CD4-positive, alpha-beta T cell (primary cell): ENCODE data around the gene GRID1. TPM values are rescaled to one million over a fixed set of nuclear protein-coding genes. Genes with fewer than 3 reads are reported as not detected.

Source experiments
- ATAC-seq: fragments of 200-7000 bp; cut with Tn5 transposase; one replicate; pipeline ENCODE4 v1.10.0; 2022; ENCODE audit warnings: mild to moderate bottlenecking; ENCODE audit not compliant: poor library complexity
- CTCF ChIA-PET: fragments of 350-600 bp; sonication (Branson Sonifier 250); formaldehyde crosslinking; loops from one replicate; lab custom pipeline; 2021; ENCODE audit warnings: antibody characterized with exemption, inconsistent platforms; lab: Charles Lee
- POLR2A ChIA-PET: fragments of 350-600 bp; sonication (Branson Sonifier 250); formaldehyde crosslinking; loops from one replicate; lab custom pipeline; 2021; ENCODE audit warnings: antibody characterized with exemption, inconsistent platforms; lab: Charles Lee
- DNase-seq, 14 experiments: peaks; one replicate each; pipeline ENCODE4 v3.0.0-alpha.2; 2013 to 2020; ENCODE audit warnings: mixed read lengths in 2 of 14
- H3K27ac ChIP-seq, 2 donors: one replicate each; pipeline versions ENCODE4 v1.5.1 to v1.7.0; 2013; ENCODE audit warnings: low read length in 2 of 2, low read depth in 1 of 2, mild to moderate bottlenecking in 1 of 2
- H3K27me3 ChIP-seq, 2 experiments: 1 replicate in 1 of 2; 2 replicates in 1 of 2; pipeline versions ENCODE4 v1.6.1 to v1.7.0; 2013; ENCODE audit warnings: low read length in 2 of 2, control low read depth in 1 of 2, mild to moderate bottlenecking in 1 of 2, moderate library complexity in 1 of 2; ENCODE audit not compliant: insufficient read depth in 2 of 2, control insufficient read depth in 1 of 2
- H3K36me3 ChIP-seq: one replicate; pipeline ENCODE4 v1.6.1; 2013; ENCODE audit warnings: low read length, control low read depth; ENCODE audit not compliant: insufficient read depth
- H3K4me1 ChIP-seq: one replicate; pipeline ENCODE4 v1.6.1; 2013; ENCODE audit warnings: low read length, control low read depth; ENCODE audit not compliant: insufficient read depth
- H3K4me3 ChIP-seq: one replicate; pipeline ENCODE4 v1.5.1; 2013; ENCODE audit warnings: mild to moderate bottlenecking, low read length, moderate library complexity
- H3K9me3 ChIP-seq, 2 experiments: 1 replicate in 1 of 2; 2 replicates in 1 of 2; pipeline versions ENCODE4 v1.6.1 to v1.7.0; 2013; ENCODE audit warnings: low read length in 2 of 2, mild to moderate bottlenecking in 2 of 2, control low read depth in 1 of 2, moderate library complexity in 1 of 2; ENCODE audit not compliant: control insufficient read depth in 1 of 2, insufficient read depth in 1 of 2
- H3K27ac Mint-ChIP-seq: one replicate; pipeline ENCODE4 v1.8.0; 2020; ENCODE audit warnings: mixed read lengths
- H3K27me3 Mint-ChIP-seq: one replicate; pipeline ENCODE4 v1.8.0; 2021; ENCODE audit warnings: mixed read lengths
- H3K36me3 Mint-ChIP-seq: one replicate; pipeline ENCODE4 v1.8.0; 2021; ENCODE audit warnings: low read depth, mixed read lengths
- H3K4me1 Mint-ChIP-seq: one replicate; pipeline ENCODE4 v1.8.0; 2021; ENCODE audit warnings: low read depth, mixed read lengths
- H3K4me3 Mint-ChIP-seq: one replicate; pipeline ENCODE4 v1.8.0; 2020; ENCODE audit warnings: mild to moderate bottlenecking, mixed read lengths
- H3K9me3 Mint-ChIP-seq: one replicate; pipeline ENCODE4 v1.8.0; 2020; ENCODE audit warnings: mixed read lengths
- intact Hi-C, 2 experiments: fragments of 100-400 bp; cut with DNase I in 1 of 2; cut with micrococcal nuclease in 1 of 2; formaldehyde crosslinking; loops; one replicate each; pipeline versions ENCODE4 v1.15.1 to v1.9.0; 2023 to 2025; cut with DNase I, micrococcal nuclease
- total RNA-seq, 174 experiments: library from RNA in 2 of 174; stranded (reverse) in 2 of 174; gene quantifications; one replicate each; pipeline ENCODE4 v1.2.3 and lab custom pipeline; 2021 to 2026
- TF ChIP-seq, protein P1 (sequence below): fragments of 200-600 bp; IDR thresholded peaks from one replicate; pipeline ENCODE4 v1.8.0; 2022; ENCODE audit warnings: antibody characterized with exemption, mild to moderate bottlenecking

GRID1 gene
- total RNA-seq, 2 experiments from 2014 or later: not detected

DNA sequence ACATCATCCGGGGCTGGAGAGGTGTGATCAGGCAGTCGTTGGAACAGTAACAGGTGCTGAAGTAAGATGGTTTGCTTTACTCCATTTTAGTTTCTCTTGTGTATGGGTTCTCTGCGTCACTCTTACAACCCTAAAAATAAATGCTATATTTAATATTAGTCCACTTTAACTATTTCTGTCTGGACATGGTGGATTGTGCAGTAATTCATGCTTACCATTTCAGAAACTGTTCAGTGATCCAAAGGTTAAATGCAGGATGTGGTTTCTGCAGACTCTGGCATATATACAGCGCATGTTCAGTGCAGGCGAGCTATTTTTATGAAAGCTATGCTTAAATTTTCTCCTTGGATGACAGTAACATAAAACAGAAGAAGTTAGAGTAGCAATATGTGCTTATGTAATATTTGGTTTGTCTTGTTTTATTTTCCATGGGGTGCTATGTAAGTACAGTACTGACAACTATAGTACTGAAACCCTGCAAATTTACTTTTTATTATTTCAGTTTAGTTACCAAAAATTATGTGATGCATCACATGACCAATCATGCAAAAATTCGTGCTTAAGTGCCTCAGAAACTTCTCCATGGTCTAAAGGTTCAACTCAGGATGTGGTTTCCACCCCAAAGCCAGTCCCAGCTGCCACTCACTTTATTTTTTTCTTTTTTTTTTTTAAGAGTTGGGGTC lies 46.6 kb upstream of the GRID1 start:
- Histone ChIP-seq H3K4me3 (peak overlapping the region; percentile 17), H3K27ac (peak overlapping the region; percentile 46 to 52), H3K27me3 (no peaks in the 10 kb centered on the region), H3K4me1 (peaks cover 50% of the 10 kb centered on the region), H3K9me3 (no peaks in the 10 kb centered on the region), H3K36me3 (no peaks in the 10 kb centered on the region)
- H3K36me3 Mint-ChIP-seq: no peaks in the 10 kb centered on the region
- intact Hi-C loops: loop anchor here (1.0 to 10.0 kb wide), 2 partner anchors 13 to 798 kb away; no protein-coding TSS in a partner anchor
- H3K9me3 Mint-ChIP-seq: no peaks in the 10 kb centered on the region
- peak overlapping the region; percentile 89 for H3K27ac Mint-ChIP-seq
- no peaks in the 10 kb centered on the region for H3K27me3 Mint-ChIP-seq
- DNase-seq (peak in 4 of 14 experiments; percentile 50 to 68 (median 56)), ATAC-seq (peak; percentile 80)
- peaks cover 64% of the 10 kb centered on the region for H3K4me1 Mint-ChIP-seq
- TF ChIP-seq, protein P1, sequence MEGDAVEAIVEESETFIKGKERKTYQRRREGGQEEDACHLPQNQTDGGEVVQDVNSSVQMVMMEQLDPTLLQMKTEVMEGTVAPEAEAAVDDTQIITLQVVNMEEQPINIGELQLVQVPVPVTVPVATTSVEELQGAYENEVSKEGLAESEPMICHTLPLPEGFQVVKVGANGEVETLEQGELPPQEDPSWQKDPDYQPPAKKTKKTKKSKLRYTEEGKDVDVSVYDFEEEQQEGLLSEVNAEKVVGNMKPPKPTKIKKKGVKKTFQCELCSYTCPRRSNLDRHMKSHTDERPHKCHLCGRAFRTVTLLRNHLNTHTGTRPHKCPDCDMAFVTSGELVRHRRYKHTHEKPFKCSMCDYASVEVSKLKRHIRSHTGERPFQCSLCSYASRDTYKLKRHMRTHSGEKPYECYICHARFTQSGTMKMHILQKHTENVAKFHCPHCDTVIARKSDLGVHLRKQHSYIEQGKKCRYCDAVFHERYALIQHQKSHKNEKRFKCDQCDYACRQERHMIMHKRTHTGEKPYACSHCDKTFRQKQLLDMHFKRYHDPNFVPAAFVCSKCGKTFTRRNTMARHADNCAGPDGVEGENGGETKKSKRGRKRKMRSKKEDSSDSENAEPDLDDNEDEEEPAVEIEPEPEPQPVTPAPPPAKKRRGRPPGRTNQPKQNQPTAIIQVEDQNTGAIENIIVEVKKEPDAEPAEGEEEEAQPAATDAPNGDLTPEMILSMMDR: no peak
- ChIA-PET POLR2A (interaction anchor here (0.6 to 5.5 kb wide), 8 partner anchors 9 to 683 kb away, joined by 3 to 131 read pairs (median 3); partner anchors contain the start of gene WAPL), CTCF (interaction anchor here (0.8 to 2.4 kb wide), 3 partner anchors 11 to 13 kb away, joined by 3 to 9 read pairs (median 5); no protein-coding TSS in a partner anchor)
- peak overlapping the region; percentile 56 for H3K4me3 Mint-ChIP-seq

DNA sequence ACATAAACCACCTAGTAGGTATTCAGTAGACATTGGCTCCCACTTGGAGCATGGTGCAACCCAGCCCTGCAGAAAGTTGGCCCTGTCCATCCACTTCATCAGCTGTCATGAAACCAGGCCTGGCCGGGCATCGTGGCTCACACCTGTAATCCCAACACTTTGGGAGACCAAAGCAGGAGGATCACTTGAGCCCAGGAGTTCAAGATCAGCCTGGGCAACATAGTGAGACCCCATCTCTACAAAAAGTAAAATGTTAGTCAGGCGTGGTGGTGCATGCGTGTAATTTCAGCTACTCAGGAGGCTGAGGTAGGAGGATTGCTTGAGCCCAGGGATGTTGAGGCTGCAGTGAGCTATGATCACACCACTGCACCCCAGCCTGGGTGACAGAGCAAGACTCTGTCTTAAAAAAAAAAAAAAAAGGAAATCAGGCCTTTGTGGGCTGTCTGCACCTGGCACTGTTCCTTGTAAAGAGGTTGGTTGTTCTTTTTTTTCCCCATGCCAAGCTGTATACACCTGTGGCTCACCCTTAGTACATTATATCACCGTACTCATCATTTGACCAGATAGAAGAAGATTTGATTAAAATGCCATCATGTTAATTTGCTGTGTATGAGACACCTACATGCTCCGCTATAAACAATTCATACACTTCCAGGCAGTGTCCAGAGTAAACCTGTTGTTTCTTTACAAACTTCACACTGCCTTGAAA lies 45.4 kb upstream of the GRID1 start:
- TF ChIP-seq, protein P1: no peak
- peaks cover 47% of the 10 kb centered on the region for H3K4me1 ChIP-seq
- no peak for ATAC-seq

DNA sequence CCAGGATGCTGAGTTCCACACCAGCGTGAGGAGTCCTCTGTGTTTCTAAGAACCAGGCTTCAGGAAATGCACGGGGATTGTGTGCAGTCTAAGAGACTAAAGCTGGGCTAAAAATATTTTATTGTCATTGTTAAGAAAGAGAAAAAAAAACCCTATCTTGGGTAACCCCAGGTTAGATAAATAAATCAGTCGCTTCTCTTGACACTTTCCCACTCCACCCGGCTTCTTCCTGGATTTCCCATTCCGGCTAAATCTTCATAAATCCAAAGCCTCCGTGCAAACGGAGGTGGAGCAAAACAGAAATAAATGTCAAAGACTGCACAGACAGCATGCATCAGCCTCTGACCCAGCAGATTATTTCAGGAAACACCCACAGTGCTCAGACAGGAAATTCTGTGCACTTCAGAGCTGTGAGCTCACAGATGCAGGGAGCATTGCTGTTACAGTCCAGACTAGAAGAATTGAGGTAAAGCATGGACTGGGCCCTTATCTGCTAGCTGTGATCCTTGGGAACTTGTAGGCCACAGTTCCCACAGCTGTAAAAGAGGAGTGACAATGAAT lies 44.8 kb upstream of the GRID1 start:
- Mint-ChIP-seq H3K27ac (peak overlapping the region; percentile 89), H3K9me3 (no peaks in the 10 kb centered on the region), H3K27me3 (no peaks in the 10 kb centered on the region), H3K36me3 (no peaks in the 10 kb centered on the region), H3K4me1 (peaks cover 60% of the 10 kb centered on the region), H3K4me3 (peak overlapping the region; percentile 83)
- DNase-seq (peak in 7 of 14 experiments; percentile 15 to 65 (median 50)), ATAC-seq (peak; percentile 55)
- peak overlapping the region; percentile 54 for H3K27ac ChIP-seq
- intact Hi-C loops: loop anchor here in 1 of 2 experiments (10.0 kb wide), 1 partner anchor 797 kb away; no protein-coding TSS in a partner anchor
- TF ChIP-seq, protein P1: no peak
- no peaks in the 10 kb centered on the region for H3K27me3 ChIP-seq
- H3K4me1 ChIP-seq: peaks cover 47% of the 10 kb centered on the region
- H3K4me3 ChIP-seq: peak overlapping the region; percentile 1
- ChIA-PET CTCF (interaction anchor here (1.0 to 2.6 kb wide), 4 partner anchors 9 to 174 kb away, joined by 3 to 31 read pairs (median 3); no protein-coding TSS in a partner anchor), POLR2A (interaction anchor here (0.7 to 5.5 kb wide), 6 partner anchors 9 to 129 kb away, joined by 3 to 131 read pairs (median 3); partner anchors contain the start of gene WAPL)
- no peaks in the 10 kb centered on the region for H3K9me3 ChIP-seq
- H3K36me3 ChIP-seq: no peaks in the 10 kb centered on the region

More for the DNA sequence above, 45.4 kb upstream of the GRID1 start:
- Histone ChIP-seq H3K9me3 (no peaks in the 10 kb centered on the region), H3K27me3 (no peaks in the 10 kb centered on the region), H3K4me3 (no peak overlapping the region), H3K27ac (peak overlapping the region; percentile 33 to 52), H3K36me3 (no peaks in the 10 kb centered on the region)
- Mint-ChIP-seq H3K4me1 (peaks cover 60% of the 10 kb centered on the region), H3K27me3 (no peaks in the 10 kb centered on the region), H3K36me3 (no peaks in the 10 kb centered on the region), H3K4me3 (peak overlapping the region; percentile 83), H3K27ac (peak overlapping the region; percentile 89), H3K9me3 (no peaks in the 10 kb centered on the region)
- intact Hi-C loops: loop anchor here in 1 of 2 experiments (10.0 kb wide), 1 partner anchor 797 kb away; no protein-coding TSS in a partner anchor
- CTCF ChIA-PET: interaction anchor here (1.0 to 2.6 kb wide), 3 partner anchors 11 to 174 kb away, joined by 3 to 31 read pairs (median 3); no protein-coding TSS in a partner anchor
- POLR2A ChIA-PET: interaction anchor here (0.7 to 5.5 kb wide), 5 partner anchors 8 to 124 kb away, joined by 3 to 131 read pairs (median 3); partner anchors contain the start of gene WAPL
- DNase-seq: peak in 1 of 14 experiments; percentile 26
